ENCODE data around the gene ZBTB7C. TPM values are rescaled to one million over a fixed set of nuclear protein-coding genes. Genes with fewer than 3 reads are reported as not detected.

ZBTB7C gene
- total and polyA plus RNA-seq, 9 donors, result 1.5 to 26.6 (median 15.7) TPM

GRCh38 chr18:48297139-48297538 lies 112.0 kb downstream of the ZBTB7C start:
- DNase-seq, result no peak
- intact Hi-C loops (cut with DNase I), result no loop called here
- no peaks in the 10 kb centered on the region for H3K4me1 ChIP-seq (ENCODE audit: insufficient read depth)
- H3K4me3 ChIP-seq, result no peak overlapping the region
- 91 to 94% (median 92%) methylated on average over 4 of the region's 4 CpGs for WGBS, 3 donors
- H3K9me3 ChIP-seq, result no peaks in the 10 kb centered on the region
- no peaks in the 10 kb centered on the region for H3K27me3 ChIP-seq
- H3K36me3 ChIP-seq, result no peaks in the 10 kb centered on the region
- no peak overlapping the region for H3K27ac ChIP-seq
- TF ChIP-seq EP300 (IDR thresholded peaks at IDR 0.05), result no peak
- TF ChIP-seq CTCF (IDR thresholded peaks at IDR 0.05), result no peak
- TF ChIP-seq POLR2A (IDR thresholded peaks at IDR 0.05), result no peak

- TF ChIP-seq EP300 (IDR thresholded peaks at IDR 0.05) (no peak), POLR2A (IDR thresholded peaks at IDR 0.05) (no peak), CTCF (IDR thresholded peaks at IDR 0.05) (no peak)
- Histone ChIP-seq H3K9me3 (no peaks in the 10 kb centered on the region), H3K4me1 (ENCODE audit: insufficient read depth) (no peaks in the 10 kb centered on the region), H3K4me3 (no peak overlapping the region), H3K27ac (no peak overlapping the region), H3K36me3 (no peaks in the 10 kb centered on the region), H3K27me3 (no peaks in the 10 kb centered on the region)
- DNase-seq, result no peak
- 90 to 93% (median 91%) methylated on average over 13 of the region's 13 CpGs for WGBS, 3 donors
- intact Hi-C loops (cut with DNase I), result no loop called here
Measured at GRCh38 chr18:48296581-48296980, 112.6 kb downstream of the ZBTB7C start.

- Histone ChIP-seq H3K27me3 (no peaks in the 10 kb centered on the region), H3K27ac (no peak overlapping the region), H3K36me3 (no peaks in the 10 kb centered on the region), H3K9me3 (no peaks in the 10 kb centered on the region), H3K4me1 (ENCODE audit: insufficient read depth) (no peaks in the 10 kb centered on the region), H3K4me3 (no peak overlapping the region)
- no peak for TF ChIP-seq EP300 (IDR thresholded peaks at IDR 0.05)
- TF ChIP-seq CTCF (IDR thresholded peaks at IDR 0.05), result no peak
- TF ChIP-seq POLR2A (IDR thresholded peaks at IDR 0.05), result no peak
- DNase-seq, result no peak
- WGBS, 3 donors, result 79 to 82% (median 81%) methylated on average over 10 of the region's 10 CpGs
- intact Hi-C loops (cut with DNase I), result no loop called here
Measured at GRCh38 chr18:48295586-48296311, 113.4 kb downstream of the ZBTB7C start.

- H3K27me3 ChIP-seq, result no peaks in the 10 kb centered on the region
- WGBS, 3 donors, result 88 to 95% (median 94%) methylated on average over 12 of the region's 12 CpGs
Measured at GRCh38 chr18:48294899-48295585, 114.1 kb downstream of the ZBTB7C start.

More at GRCh38 chr18:48294899-48295585, 114.1 kb downstream of the ZBTB7C start:
- Histone ChIP-seq H3K36me3 (no peaks in the 10 kb centered on the region), H3K4me3 (no peak overlapping the region), H3K9me3 (no peaks in the 10 kb centered on the region), H3K27ac (no peak overlapping the region), H3K4me1 (ENCODE audit: insufficient read depth) (no peaks in the 10 kb centered on the region)
- TF ChIP-seq POLR2A (IDR thresholded peaks at IDR 0.05) (no peak), EP300 (IDR thresholded peaks at IDR 0.05) (no peak), CTCF (IDR thresholded peaks at IDR 0.05) (no peak)
- DNase-seq, result no peak
- intact Hi-C loops (cut with DNase I), result no loop called here
